T47D (cell line): ENCODE measurements around the gene SLAIN1.

Source experiments
- DNase-seq, 2 experiments: peaks; one replicate each; pipeline versions ENCODE4 v3.0.0 to v3.0.0-alpha.2; 2011 to 2012; ENCODE audit warnings: low read depth in 1 of 2, low spot score in 1 of 2
- JUND ChIP-seq: IDR thresholded peaks from 2 replicates; pipeline ENCODE4 v1.6.1; 2012; ENCODE audit warnings: low read depth
- in situ Hi-C: cut with HindIII; loops from 2 replicates; pipeline ENCODE4 v1.10.0; 2016; ENCODE audit warnings: low sequenced_read_pairs, low pct_unique_long_range_greater_than_20kb

Gene SLAIN1

GRCh38 chr13:77720988-77721387, 23.5 kb downstream of the SLAIN1 start:
- no peak for DNase-seq
- TF ChIP-seq JUND, result no peak
- in situ Hi-C loops, result no loop called here

GRCh38 chr13:77724092-77724491, 26.6 kb downstream of the SLAIN1 start:
- no peak for DNase-seq
- in situ Hi-C loops, result no loop called here
- no peak for TF ChIP-seq JUND

DNA sequence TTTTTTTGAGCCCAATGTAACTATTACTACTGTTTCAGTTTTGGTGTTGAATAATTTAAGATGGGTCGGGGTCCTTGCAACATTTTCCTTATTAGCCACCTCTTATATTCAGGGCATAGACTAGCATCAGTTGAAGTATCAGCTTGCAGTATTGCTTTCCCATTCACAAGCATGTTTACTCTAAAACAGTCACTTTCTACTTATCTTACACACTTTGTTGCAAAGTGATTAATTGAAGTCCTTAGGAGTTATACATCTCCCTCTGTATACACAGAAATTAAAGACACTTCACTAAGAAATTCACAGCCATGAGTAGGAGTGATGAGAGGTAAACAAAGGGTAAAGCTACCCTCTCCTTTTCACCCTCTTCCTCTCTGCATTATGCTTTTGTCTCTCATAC, 27.6 kb downstream of the SLAIN1 start:
- DNase-seq, result no peak
- TF ChIP-seq JUND, result no peak
- in situ Hi-C loops, result no loop called here

- in situ Hi-C loops, result no loop called here
- DNase-seq, result no peak
- no peak for TF ChIP-seq JUND
Measured at GRCh38 chr13:77728265-77729125, 31.0 kb downstream of the SLAIN1 start.

GRCh38 chr13:77729502-77730221, 32.2 kb downstream of the SLAIN1 start:
- in situ Hi-C loops, result no loop called here
- no peak for DNase-seq
- no peak for TF ChIP-seq JUND

DNA sequence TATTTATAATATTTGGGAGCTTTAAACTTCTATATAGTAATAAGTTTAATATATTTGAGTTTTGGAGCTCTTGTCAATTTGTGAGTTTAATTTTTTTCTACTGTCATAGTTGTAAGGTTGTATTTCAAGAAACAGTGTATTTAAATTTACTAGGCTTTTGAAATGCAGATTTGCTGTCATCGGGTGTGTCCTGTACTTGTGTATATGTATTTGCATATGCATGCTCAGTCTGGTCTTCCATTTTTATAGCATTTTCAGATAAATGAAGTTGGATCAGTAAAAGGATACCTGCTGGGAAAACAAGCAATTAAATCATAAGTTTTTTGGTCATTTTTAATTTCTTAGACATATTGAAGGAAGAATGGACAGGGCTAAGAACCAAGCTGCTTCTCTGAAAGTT, 33.1 kb downstream of the SLAIN1 start:
- TF ChIP-seq JUND, result no peak
- no peak for DNase-seq
- in situ Hi-C loops, result no loop called here

- TF ChIP-seq JUND, result no peak
Measured at GRCh38 chr13:77732287-77732686, 34.8 kb downstream of the SLAIN1 start.

DNA sequence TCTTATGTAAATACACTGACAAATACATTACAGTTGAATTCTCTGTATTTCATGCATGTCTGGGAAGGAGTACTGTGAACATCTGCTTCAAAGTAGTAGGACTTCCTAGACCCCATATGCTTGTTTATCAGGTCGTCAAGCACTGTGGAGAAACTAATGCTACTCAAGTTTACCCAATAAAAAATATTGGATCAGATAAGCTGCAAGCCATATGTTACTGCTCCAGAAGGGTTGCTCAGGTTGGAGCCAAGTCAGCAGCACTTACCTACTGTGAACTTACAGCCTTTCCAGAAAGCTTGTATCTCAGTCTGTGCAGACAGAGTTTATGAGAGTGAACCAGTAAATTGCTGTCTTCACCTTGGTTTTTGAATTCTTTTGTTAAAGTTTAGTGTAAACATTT, 36.2 kb downstream of the SLAIN1 start:
- in situ Hi-C loops, result no loop called here
- no peak for TF ChIP-seq JUND
- DNase-seq, result no peak

More at GRCh38 chr13:77732287-77732686, 34.8 kb downstream of the SLAIN1 start:
- no peak for DNase-seq
- in situ Hi-C loops, result no loop called here

DNA sequence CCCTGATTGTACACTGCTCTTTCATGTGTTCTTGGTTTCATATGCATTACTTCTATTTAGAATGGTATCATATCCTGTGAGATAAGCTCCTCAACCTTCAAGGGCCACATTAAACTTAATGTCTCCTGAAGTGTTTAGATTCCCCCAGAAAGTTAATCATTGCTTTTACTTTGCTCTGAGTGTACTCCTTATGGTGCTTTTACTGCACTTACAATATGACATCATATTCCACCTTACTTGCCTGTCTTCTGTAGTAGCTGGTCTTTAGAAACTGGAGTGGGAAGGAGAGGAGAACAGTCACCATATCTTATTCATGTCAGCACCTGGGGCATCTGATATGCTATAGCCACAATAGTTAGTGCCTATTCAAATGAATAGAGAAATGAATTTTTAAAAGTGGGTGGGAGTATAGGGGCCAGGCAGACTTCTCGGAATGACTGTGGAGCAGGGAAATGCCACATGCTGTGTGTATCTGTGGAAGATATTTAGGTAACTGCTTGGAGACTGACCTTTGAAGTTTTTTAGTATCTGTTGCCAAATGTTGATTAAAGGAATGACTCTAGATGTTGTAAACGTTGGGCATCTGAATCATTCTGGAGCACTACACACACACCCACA, 40.2 kb downstream of the SLAIN1 start:
- in situ Hi-C loops, result no loop called here
- DNase-seq, result no peak
- no peak for TF ChIP-seq JUND

GRCh38 chr13:77740097-77740735, 42.7 kb downstream of the SLAIN1 start:
- in situ Hi-C loops, result no loop called here
- no peak for DNase-seq
- no peak for TF ChIP-seq JUND

GRCh38 chr13:77740931-77741596, 43.6 kb downstream of the SLAIN1 start:
- DNase-seq, result no peak
- in situ Hi-C loops, result no loop called here
- TF ChIP-seq JUND, result no peak

- in situ Hi-C loops, result no loop called here
- no peak for DNase-seq
- TF ChIP-seq JUND, result no peak
Measured at GRCh38 chr13:77741597-77741972, 44.1 kb downstream of the SLAIN1 start.
